BLaER1 (cell line): Measurements from ENCODE around the gene DHX35.

Experiments
- H3K27ac ChIP-seq: shearing (Covaris generic); formaldehyde crosslinking; 2 replicates; pipeline ENCODE4 v1.8.1; 2022
- H3K27me3 ChIP-seq: shearing (Covaris generic); formaldehyde crosslinking; 2 replicates; pipeline ENCODE4 v1.8.1; 2022
- H3K36me3 ChIP-seq: shearing (Covaris generic); formaldehyde crosslinking; 2 replicates; pipeline ENCODE4 v1.8.1; 2022
- H3K4me1 ChIP-seq: shearing (Covaris generic); formaldehyde crosslinking; 2 replicates; pipeline ENCODE4 v1.8.1; 2022
- H3K4me2 ChIP-seq: shearing (Covaris generic); formaldehyde crosslinking; 2 replicates; pipeline ENCODE4 v1.8.1; 2022
- H3K4me3 ChIP-seq: shearing (Covaris generic); formaldehyde crosslinking; 2 replicates; pipeline ENCODE4 v1.8.1; 2022
- H3K9ac ChIP-seq: shearing (Covaris generic); formaldehyde crosslinking; 2 replicates; pipeline ENCODE4 v1.8.1; 2022
- H3K9me3 ChIP-seq: shearing (Covaris generic); formaldehyde crosslinking; 2 replicates; pipeline ENCODE4 v1.8.1; 2022
- H4K20me1 ChIP-seq: shearing (Covaris generic); formaldehyde crosslinking; 2 replicates; pipeline ENCODE4 v1.8.1; 2022
- Cebpa-rat ChIP-seq: shearing (Covaris generic); IDR thresholded peaks from 2 replicates; pipeline ENCODE4 v1.8.1; 2022

DHX35 gene, protein sequence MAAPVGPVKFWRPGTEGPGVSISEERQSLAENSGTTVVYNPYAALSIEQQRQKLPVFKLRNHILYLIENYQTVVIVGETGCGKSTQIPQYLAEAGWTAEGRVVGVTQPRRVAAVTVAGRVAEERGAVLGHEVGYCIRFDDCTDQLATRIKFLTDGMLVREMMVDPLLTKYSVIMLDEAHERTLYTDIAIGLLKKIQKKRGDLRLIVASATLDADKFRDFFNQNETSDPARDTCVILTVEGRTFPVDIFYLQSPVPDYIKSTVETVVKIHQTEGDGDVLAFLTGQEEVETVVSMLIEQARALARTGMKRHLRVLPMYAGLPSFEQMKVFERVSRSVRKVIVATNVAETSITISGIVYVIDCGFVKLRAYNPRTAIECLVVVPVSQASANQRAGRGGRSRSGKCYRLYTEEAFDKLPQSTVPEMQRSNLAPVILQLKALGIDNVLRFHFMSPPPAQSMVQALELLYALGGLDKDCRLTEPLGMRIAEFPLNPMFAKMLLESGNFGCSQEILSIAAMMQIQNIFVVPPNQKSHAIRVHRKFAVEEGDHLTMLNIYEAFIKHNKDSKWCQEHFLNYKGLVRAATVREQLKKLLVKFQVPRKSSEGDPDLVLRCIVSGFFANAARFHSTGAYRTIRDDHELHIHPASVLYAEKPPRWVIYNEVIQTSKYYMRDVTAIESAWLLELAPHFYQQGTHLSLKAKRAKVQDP

GRCh38 chr20:38962044-38962927, at the start of gene DHX35:
DHX35 (plus strand) TSS chr20:38962344; CDS start chr20:38962368, 24 bp downstream.
- H3K9ac ChIP-seq = peak within 1 kb of the TSS; percentile 91
- no peak for TF ChIP-seq Cebpa-rat
- H3K27ac ChIP-seq = peak within 1 kb of the TSS; percentile 96
- no peaks in the 10 kb centered on the region for H3K27me3 ChIP-seq
- peaks cover 19% of the 10 kb centered on the region for H3K4me1 ChIP-seq
- 0 out of 2 replicates have a peak, but pooled peaks cover 8% of the 10 kb centered on the region for H4K20me1 ChIP-seq
- peak within 1 kb of the TSS; percentile 85 for H3K4me2 ChIP-seq
- H3K36me3 ChIP-seq = peaks cover 14% of the 10 kb centered on the region; the same call in 1 of the 2 replicates
- H3K4me3 ChIP-seq = peak within 1 kb of the TSS; percentile 91
- H3K9me3 ChIP-seq = no peaks in the 10 kb centered on the region

- no peak for TF ChIP-seq Cebpa-rat
- H4K20me1 ChIP-seq = no peaks in the 10 kb centered on the region
- no peak overlapping the region for H3K9ac ChIP-seq
- H3K27me3 ChIP-seq = no peaks in the 10 kb centered on the region
- no peaks in the 10 kb centered on the region for H3K9me3 ChIP-seq
- no peak overlapping the region for H3K4me2 ChIP-seq
- H3K27ac ChIP-seq = no peak overlapping the region
- H3K36me3 ChIP-seq = peaks cover 36% of the 10 kb centered on the region
- no peak overlapping the region for H3K4me3 ChIP-seq
- no peaks in the 10 kb centered on the region for H3K4me1 ChIP-seq
Observed at GRCh38 chr20:38915355-38915754, 46.8 kb upstream of the DHX35 start.

DNA sequence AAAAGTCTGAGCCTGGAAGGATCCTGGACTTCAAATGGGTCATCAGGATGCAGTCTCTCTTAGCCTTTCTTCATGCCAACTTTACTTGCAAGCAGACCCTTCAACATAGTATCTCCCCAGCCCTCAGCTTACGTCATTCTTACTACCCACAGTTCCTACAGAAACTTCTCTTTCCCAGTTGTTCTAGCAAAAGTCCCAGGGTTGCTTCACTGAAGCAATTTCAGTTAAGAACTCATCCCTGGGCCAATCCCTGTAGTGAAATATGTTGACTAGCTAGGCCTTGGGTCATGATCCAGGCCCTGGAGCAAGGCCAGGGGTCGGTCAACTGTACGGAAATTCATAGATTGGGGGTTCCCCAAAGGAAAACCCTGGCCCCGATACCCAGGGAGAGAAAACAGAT, 44.5 kb upstream of the DHX35 start:
- H3K4me1 ChIP-seq = no peaks in the 10 kb centered on the region
- TF ChIP-seq Cebpa-rat = no peak
- H3K36me3 ChIP-seq = peaks cover 37% of the 10 kb centered on the region
- no peak overlapping the region for H3K4me2 ChIP-seq
- no peak overlapping the region for H3K4me3 ChIP-seq
- no peaks in the 10 kb centered on the region for H3K9me3 ChIP-seq
- H3K27me3 ChIP-seq = no peaks in the 10 kb centered on the region
- no peak overlapping the region for H3K27ac ChIP-seq
- H4K20me1 ChIP-seq = no peaks in the 10 kb centered on the region
- H3K9ac ChIP-seq = no peak overlapping the region

DNA sequence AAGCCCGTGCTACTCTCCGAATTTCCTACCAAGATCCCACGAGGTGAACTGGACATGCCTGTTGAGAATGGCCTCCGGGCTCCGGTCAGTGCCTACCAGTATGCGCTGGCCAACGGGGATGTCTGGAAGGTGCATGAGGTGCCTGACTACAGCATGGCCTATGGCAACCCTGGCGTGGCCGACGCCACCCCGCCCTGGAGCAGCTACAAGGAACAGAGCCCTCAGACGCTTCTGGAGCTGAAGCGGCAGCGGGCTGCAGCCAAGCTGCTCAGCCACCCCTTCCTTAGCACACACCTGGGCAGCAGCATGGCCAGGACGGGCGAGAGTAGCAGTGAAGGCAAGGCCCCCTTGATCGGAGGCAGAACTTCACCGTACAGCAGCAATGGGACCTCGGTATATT, 44.0 kb upstream of the DHX35 start:
- Histone ChIP-seq H3K27ac (no peak overlapping the region), H3K9ac (no peak overlapping the region), H3K4me1 (no peaks in the 10 kb centered on the region), H3K27me3 (no peaks in the 10 kb centered on the region), H3K9me3 (no peaks in the 10 kb centered on the region), H3K36me3 (peaks cover 37% of the 10 kb centered on the region), H3K4me2 (no peak overlapping the region), H4K20me1 (no peaks in the 10 kb centered on the region), H3K4me3 (no peak overlapping the region)
- TF ChIP-seq Cebpa-rat = no peak

GRCh38 chr20:38919683-38920082, 42.5 kb upstream of the DHX35 start:
- H3K4me1 ChIP-seq = no peaks in the 10 kb centered on the region
- no peak for TF ChIP-seq Cebpa-rat
- H3K9me3 ChIP-seq = no peaks in the 10 kb centered on the region
- no peak overlapping the region for H3K9ac ChIP-seq
- H3K36me3 ChIP-seq = peaks cover 31% of the 10 kb centered on the region
- H3K27me3 ChIP-seq = no peaks in the 10 kb centered on the region
- no peaks in the 10 kb centered on the region for H4K20me1 ChIP-seq
- H3K27ac ChIP-seq = no peak overlapping the region
- H3K4me3 ChIP-seq = no peak overlapping the region
- H3K4me2 ChIP-seq = no peak overlapping the region

DNA sequence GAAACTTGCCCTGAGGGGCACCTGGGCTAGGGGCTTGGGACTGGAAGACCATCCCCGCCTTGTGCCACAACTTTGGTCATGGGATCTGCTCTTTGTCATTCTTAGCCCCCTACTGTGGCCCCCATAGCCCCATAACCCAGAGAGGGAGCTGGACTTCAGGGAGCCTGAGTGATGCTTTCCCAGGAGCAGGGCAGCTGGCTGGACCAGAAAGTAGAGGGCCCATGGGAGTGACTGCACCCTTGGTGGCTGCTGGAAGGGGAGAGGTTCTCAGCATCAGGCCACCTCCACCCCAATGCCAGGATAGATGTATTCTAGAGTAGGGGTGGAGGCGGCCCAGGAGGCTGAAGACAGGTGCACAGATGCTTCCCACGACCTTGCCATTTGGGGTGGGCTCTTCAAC, 41.7 kb upstream of the DHX35 start:
- Histone ChIP-seq H3K36me3 (peaks cover 29% of the 10 kb centered on the region), H3K4me3 (no peak overlapping the region), H3K4me1 (no peaks in the 10 kb centered on the region), H3K27ac (no peak overlapping the region), H4K20me1 (no peaks in the 10 kb centered on the region), H3K9ac (no peak overlapping the region), H3K27me3 (no peaks in the 10 kb centered on the region), H3K9me3 (no peaks in the 10 kb centered on the region), H3K4me2 (no peak overlapping the region)
- no peak for TF ChIP-seq Cebpa-rat

GRCh38 chr20:38920851-38921250, 41.3 kb upstream of the DHX35 start:
- no peak for TF ChIP-seq Cebpa-rat
- Histone ChIP-seq H3K9ac (no peak overlapping the region), H3K27me3 (no peaks in the 10 kb centered on the region), H3K27ac (no peak overlapping the region), H3K9me3 (no peaks in the 10 kb centered on the region), H3K36me3 (peaks cover 26% of the 10 kb centered on the region), H3K4me3 (no peak overlapping the region), H4K20me1 (no peaks in the 10 kb centered on the region), H3K4me2 (no peak overlapping the region), H3K4me1 (no peaks in the 10 kb centered on the region)

DNA sequence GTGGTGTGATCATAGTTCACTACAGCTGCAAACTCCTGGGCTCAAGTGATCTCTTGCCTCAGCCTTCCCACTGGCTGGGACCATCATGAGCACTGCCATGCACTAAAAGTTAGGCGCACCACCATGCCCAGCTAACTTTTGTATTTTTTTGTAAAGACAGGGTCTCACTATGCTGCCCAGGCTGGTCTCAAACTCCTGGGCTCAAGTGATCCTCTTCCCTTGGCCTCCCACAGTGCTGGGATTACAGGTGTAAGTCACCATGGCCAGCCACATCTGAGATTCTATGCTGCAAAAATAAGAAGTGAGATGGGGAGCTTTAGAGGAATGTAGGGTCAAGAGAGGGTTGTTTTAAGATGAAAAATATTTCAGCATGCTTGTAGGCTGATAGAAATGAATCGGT, 37.4 kb upstream of the DHX35 start:
- Histone ChIP-seq H3K27ac (no peak overlapping the region), H3K4me1 (peaks cover 27% of the 10 kb centered on the region), H3K9me3 (no peaks in the 10 kb centered on the region), H4K20me1 (peaks cover 24% of the 10 kb centered on the region), H3K9ac (no peak overlapping the region), H3K4me2 (no peak overlapping the region), H3K27me3 (no peaks in the 10 kb centered on the region), H3K4me3 (no peak overlapping the region), H3K36me3 (peaks cover 11% of the 10 kb centered on the region)
- no peak for TF ChIP-seq Cebpa-rat

DNA sequence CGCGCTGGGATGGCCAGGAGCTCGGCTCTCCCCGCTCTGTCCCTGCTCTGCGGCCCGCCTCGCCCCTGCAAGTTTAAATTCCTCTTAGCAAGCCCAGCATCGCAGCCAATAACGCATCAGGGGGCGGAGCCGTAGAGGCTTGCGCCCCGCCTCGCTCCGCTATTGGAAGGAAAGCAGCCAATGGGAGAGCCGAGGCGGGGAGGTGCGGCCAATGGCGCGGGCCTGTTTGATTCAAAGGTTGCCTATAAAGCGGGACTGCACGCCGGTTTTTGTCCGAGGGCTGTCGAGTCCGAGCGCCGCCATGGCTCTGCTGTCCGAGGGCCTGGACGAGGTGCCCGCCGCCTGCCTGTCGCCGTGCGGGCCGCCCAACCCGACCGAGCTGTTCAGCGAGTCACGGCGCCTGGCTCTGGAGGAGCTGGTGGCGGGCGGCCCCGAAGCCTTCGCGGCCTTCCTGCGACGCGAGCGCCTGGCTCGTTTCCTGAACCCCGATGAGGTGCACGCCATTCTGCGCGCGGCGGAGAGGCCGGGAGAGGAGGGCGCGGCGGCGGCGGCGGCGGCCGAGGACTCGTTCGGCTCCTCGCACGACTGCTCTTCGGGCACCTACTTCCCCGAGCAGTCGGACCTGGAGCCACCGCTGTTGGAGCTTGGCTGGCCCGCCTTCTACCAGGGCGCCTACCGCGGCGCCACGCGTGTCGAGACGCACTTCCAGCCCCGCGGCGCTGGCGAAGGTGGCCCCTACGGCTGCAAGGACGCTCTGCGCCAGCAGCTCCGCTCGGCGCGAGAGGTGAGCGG, 35.8 kb upstream of the DHX35 start, which contains the start of gene FAM83D:
Gene FAM83D, plus strand, starts transcription at position 276 of the 792 bp plus-strand sequence. Its CDS starts 26 bp downstream, at position 302.
- TF ChIP-seq Cebpa-rat = no peak
- Histone ChIP-seq H3K27me3 (no peaks in the 10 kb centered on the region), H3K36me3 (peaks cover 17% of the 10 kb centered on the region), H3K4me1 (peaks cover 39% of the 10 kb centered on the region), H3K9me3 (no peaks in the 10 kb centered on the region), H3K4me2 (peak within 1 kb of the TSS; percentile 86), H3K9ac (peak within 1 kb of the TSS; percentile 95), H3K4me3 (peak within 1 kb of the TSS; percentile 92), H4K20me1 (peaks cover 40% of the 10 kb centered on the region), H3K27ac (peak within 1 kb of the TSS; percentile 93)
